NCI-H526 (cell line): ENCODE data around the gene COL9A1.

Experiments
- DNase-seq, 2 experiments: peaks; one replicate each; lab custom pipeline; 2025; lab: John Stamatoyannopoulos, UW

COL9A1 gene

GRCh38 chr6:70172252-70172651 is 130.6 kb downstream of the COL9A1 start:
- DNase-seq = no peak

DNA sequence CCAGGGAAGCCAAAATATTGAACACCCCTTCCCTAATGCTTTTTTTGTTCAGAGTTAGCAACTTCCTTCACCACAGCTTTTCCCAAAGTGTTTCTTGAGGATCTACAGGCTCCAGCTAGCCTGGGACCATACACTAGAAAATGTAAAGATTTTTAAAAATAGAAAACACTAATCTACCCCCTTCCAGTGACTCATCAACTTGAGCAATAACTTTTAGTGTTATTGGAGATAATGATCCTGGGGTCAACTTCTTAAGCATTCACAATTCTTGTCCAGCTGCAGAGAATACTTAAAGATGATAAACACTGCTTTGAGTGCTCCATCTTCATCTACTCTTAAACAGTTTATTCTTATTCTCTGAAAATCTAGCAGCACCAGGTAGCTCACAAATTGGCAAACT is 131.6 kb downstream of the COL9A1 start:
- DNase-seq = no peak

DNA sequence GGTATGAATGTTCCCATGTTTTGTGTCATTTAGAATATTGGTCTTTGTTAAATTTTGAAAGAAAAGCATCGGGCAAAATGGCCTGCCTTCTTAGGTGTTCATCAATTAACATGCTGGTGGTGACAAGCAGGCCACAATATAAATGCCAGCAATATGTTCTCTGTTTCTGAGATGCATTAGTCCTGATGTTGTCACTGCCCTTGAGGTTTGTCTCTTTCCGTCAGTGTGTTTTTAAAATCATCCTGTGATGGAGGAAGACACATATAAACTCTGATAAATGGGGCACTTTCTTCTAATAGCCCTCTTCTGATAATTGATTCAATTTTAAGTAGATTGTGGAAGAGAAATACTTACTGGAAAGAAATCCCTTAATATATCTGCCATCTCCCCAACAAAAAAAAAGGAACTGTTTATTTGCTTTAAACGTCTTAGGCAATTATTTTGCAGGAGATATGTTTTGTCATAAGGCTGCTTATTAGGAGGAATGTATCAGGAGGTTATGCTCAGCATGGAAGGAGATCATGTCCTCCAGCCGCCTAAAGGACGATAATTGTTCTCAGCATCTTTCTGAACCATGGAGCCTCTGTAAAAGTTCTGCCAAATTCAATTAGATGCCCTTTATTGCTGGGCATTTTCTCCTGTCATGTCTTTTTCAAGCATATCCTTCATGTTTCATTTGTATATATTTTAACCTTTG is 134.1 kb downstream of the COL9A1 start:
- no peak for DNase-seq
